Measurements from ENCODE around the gene ARRDC2. TPM values are rescaled to one million over a fixed set of nuclear protein-coding genes. Genes with fewer than 3 reads are reported as not detected.
A peak's percentile ranks its signal among the peaks of the same experiment; 100 is the strongest.

The ARRDC2 gene
- total RNA-seq, 2 donors from 2014 or later: 15.8 to 16.4 TPM

DNA sequence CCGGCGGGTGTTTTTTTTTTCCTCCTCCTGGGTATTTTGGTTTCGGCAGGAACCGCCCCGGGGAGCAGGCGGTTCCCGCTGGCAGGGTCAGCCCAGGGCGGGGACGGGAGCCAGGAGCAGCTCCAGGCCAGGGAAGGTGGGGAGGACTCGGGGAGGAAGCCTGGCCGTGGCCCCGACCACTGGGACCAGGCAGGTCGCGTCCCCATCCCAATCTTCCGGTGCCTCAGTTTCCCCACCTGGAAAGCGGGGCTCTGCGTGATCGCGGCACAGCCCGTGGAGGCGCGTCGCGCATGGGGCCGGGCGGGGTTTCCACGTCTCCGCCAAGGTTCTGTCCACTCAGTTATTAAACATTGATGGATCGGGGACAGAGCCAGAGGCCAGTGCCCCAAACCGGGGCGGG, 43.9 kb downstream of the ARRDC2 start:
- peak; percentile 35 for DNase-seq
- Histone ChIP-seq H3K4me1 (peaks cover 11% of the 10 kb centered on the region), H3K4me3 (no peak overlapping the region), H3K27me3 (no peaks in the 10 kb centered on the region), H3K27ac (no peak overlapping the region), H3K9me3 (no peaks in the 10 kb centered on the region), H3K9ac (ENCODE audit: low read depth in 2 of 2, low read length in 2 of 2) (peak overlapping the region in 1 of 2 donors; percentile 24), H3K36me3 (no peaks in the 10 kb centered on the region)
- TF ChIP-seq, protein P1, sequence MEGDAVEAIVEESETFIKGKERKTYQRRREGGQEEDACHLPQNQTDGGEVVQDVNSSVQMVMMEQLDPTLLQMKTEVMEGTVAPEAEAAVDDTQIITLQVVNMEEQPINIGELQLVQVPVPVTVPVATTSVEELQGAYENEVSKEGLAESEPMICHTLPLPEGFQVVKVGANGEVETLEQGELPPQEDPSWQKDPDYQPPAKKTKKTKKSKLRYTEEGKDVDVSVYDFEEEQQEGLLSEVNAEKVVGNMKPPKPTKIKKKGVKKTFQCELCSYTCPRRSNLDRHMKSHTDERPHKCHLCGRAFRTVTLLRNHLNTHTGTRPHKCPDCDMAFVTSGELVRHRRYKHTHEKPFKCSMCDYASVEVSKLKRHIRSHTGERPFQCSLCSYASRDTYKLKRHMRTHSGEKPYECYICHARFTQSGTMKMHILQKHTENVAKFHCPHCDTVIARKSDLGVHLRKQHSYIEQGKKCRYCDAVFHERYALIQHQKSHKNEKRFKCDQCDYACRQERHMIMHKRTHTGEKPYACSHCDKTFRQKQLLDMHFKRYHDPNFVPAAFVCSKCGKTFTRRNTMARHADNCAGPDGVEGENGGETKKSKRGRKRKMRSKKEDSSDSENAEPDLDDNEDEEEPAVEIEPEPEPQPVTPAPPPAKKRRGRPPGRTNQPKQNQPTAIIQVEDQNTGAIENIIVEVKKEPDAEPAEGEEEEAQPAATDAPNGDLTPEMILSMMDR (IDR thresholded peaks at IDR 0.05): no peak
- intact Hi-C loops (cut with DNase I): no loop called here

- TF ChIP-seq, protein P1 (IDR thresholded peaks at IDR 0.05): no peak
- DNase-seq: no peak
- Histone ChIP-seq H3K27ac (no peak overlapping the region), H3K27me3 (no peaks in the 10 kb centered on the region), H3K9ac (ENCODE audit: low read depth in 2 of 2, low read length in 2 of 2) (no peak overlapping the region), H3K4me1 (peaks cover 8% of the 10 kb centered on the region), H3K9me3 (no peaks in the 10 kb centered on the region), H3K36me3 (no peaks in the 10 kb centered on the region), H3K4me3 (no peak overlapping the region)
- intact Hi-C loops (cut with DNase I): no loop called here
These were observed 45.7 kb downstream of the ARRDC2 start for GRCh38 chr19:18053576-18054219.

DNA sequence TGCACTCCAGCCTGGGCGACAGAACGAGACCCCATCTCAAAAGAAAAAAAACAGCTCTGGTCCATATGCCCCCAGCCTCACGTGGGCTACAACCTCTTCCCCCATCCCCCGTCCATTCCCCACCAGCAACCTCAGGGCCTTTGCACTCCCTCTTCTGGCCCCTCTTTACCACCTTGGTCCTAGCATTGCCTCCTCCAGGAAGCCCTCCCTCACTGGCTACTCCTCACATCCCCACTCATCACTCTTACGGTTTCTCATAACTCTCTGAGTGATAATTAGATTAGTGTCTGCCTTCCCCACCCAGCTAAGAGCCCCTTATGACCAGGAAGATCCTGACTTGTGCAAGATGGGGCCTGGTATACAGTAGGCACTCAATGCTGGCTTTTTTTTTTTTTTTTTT, 48.0 kb downstream of the ARRDC2 start:
- Histone ChIP-seq H3K4me1 (no peaks in the 10 kb centered on the region), H3K4me3 (no peak overlapping the region), H3K9ac (ENCODE audit: low read depth in 2 of 2, low read length in 2 of 2) (no peak overlapping the region), H3K9me3 (no peaks in the 10 kb centered on the region), H3K27me3 (no peaks in the 10 kb centered on the region), H3K36me3 (no peaks in the 10 kb centered on the region), H3K27ac (no peak overlapping the region)
- DNase-seq: no peak
- TF ChIP-seq, protein P1 (IDR thresholded peaks at IDR 0.05): no peak
- intact Hi-C loops (cut with DNase I): loop anchor here (5.0 kb wide), 1 partner anchor 119 kb away; no protein-coding TSS in a partner anchor

DNA sequence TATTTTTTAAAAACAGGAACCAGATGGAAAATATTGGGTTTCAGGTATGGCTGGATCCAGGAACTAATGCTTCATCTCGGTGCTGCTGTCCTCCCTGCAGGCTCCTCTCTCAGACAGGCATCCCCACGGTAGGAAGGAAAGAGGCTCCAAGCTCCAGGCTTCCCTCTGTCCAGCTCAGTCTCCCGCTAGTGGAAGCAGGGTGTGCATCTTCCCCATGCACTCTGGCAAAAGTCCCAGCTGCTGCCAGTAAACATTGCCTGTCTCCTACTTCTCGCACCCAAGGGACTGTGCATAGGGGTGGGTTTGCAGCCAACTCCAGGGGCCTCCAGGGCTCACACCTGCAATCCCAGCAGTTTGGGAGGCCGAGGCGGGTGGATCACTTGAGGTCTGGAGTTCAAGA, 49.6 kb downstream of the ARRDC2 start:
- intact Hi-C loops (cut with DNase I): loop anchor here (5.0 kb wide), 1 partner anchor 120 kb away; no protein-coding TSS in a partner anchor

DNA sequence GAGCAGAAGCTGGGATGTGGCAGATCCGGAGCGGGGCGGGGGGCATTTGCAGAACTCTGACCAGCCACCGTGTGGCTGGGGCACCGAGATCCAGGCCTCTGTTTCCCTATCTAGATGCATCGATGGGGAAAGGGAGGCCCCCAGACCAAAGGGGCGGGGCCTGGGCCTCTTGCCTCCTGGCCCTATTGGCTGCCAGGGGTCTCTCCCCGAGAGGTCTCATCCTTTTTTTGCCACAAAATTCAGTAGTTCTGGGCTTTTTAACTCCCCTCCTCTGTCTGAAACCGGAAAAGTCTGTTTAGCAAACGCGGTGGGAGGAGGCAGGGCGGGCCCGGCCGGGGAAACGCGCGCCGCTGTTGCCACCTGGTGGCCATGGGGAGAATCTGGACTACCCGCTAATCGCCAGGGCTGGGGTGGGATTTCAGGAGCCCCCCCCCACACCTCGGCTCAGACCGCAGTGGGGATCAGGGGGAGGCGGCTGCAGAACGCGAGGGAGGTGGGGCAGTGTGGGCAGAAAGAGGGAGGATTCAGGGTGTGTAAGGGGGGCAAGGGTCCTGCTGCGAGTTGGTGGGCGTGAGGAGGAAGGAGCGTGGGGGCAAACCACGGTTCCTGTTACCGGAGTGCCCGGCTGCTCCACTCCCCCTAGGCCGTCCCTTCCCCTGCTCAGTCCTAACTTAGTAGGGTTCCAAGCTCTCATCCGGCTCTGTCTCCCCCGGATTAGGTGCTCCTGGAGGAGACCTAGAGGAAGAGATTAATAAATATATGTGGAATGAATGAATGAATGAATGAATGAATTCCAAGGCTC, 50.4 kb downstream of the ARRDC2 start:
- peak; percentile 83 for DNase-seq
- H3K27ac ChIP-seq: peak overlapping the region; percentile 65
- H3K9ac ChIP-seq (ENCODE audit: low read depth in 2 of 2, low read length in 2 of 2): peak overlapping the region; percentile 33 to 61
- H3K4me1 ChIP-seq: no peaks in the 10 kb centered on the region
- TF ChIP-seq, protein P1 (IDR thresholded peaks at IDR 0.05): peak; percentile 96
- H3K9me3 ChIP-seq: no peaks in the 10 kb centered on the region
- no peaks in the 10 kb centered on the region for H3K36me3 ChIP-seq
- H3K27me3 ChIP-seq: no peaks in the 10 kb centered on the region
- H3K4me3 ChIP-seq: peak overlapping the region; percentile 8
- intact Hi-C loops (cut with DNase I): loop anchor here (1.0 to 5.0 kb wide), 2 partner anchors 51 to 121 kb away; no protein-coding TSS in a partner anchor

More for the DNA sequence above, 49.6 kb downstream of the ARRDC2 start:
- Histone ChIP-seq H3K9ac (ENCODE audit: low read depth in 2 of 2, low read length in 2 of 2) (no peak overlapping the region), H3K27me3 (no peaks in the 10 kb centered on the region), H3K27ac (peak overlapping the region; percentile 65), H3K4me1 (no peaks in the 10 kb centered on the region), H3K9me3 (no peaks in the 10 kb centered on the region), H3K4me3 (no peak overlapping the region), H3K36me3 (no peaks in the 10 kb centered on the region)
- TF ChIP-seq, protein P1 (IDR thresholded peaks at IDR 0.05): no peak
- DNase-seq: peak; percentile 59

Measured in colonic mucosa (tissue), 4 donors.